HepG2 (cell line): Measurements from ENCODE around the gene TRPT1. TPM values are rescaled to one million over a fixed set of nuclear protein-coding genes. Genes with fewer than 3 reads are reported as not detected.

ENCODE experiments used
- BHLHE40 ChIP-seq: IDR thresholded peaks from 2 replicates; pipeline ENCODE4 v1.6.1; 2011; ENCODE audit warnings: low read length, improper control_type of control experiment
- CAMTA2 ChIP-seq: sonication (generic); formaldehyde crosslinking; IDR thresholded peaks from 2 replicates; pipeline ENCODE4 v1.4.0; 2020; ENCODE audit warnings: mild to moderate bottlenecking, missing genetic modification reagents, borderline replicate concordance
- FOSL2 ChIP-seq: sonication (generic); formaldehyde crosslinking; IDR thresholded peaks from 2 replicates; pipeline ENCODE4 v1.4.0; 2020; ENCODE audit warnings: missing genetic modification reagents
- FOXC1 ChIP-seq: sonication (generic); formaldehyde crosslinking; IDR thresholded peaks from 2 replicates; pipeline ENCODE4 v1.8.0; 2022; ENCODE audit warnings: mild to moderate bottlenecking, missing genetic modification reagents, borderline replicate concordance
- FOXM1 ChIP-seq: sonication (generic); formaldehyde crosslinking; IDR thresholded peaks from 2 replicates; pipeline ENCODE4 v1.5.0; 2020; ENCODE audit warnings: missing genetic modification reagents
- HOXA3 ChIP-seq: sonication (generic); formaldehyde crosslinking; IDR thresholded peaks from 2 replicates; pipeline ENCODE4 v1.5.0; 2020; ENCODE audit warnings: missing genetic modification reagents
- KAT2B ChIP-seq: fragments of 150-350 bp; IDR thresholded peaks from 2 replicates; pipeline ENCODE4 v1.6.1; 2014; ENCODE audit warnings: low read depth, low read length, borderline replicate concordance
- MAF1 ChIP-seq: sonication (generic); formaldehyde crosslinking; IDR thresholded peaks from 2 replicates; pipeline ENCODE4 v1.5.0; 2020; ENCODE audit warnings: missing genetic modification reagents, borderline replicate concordance
- NR2F1 ChIP-seq, 2 experiments: fragments of 450-650 bp in 1 of 2; formaldehyde crosslinking in 1 of 2; IDR thresholded peaks; 2 replicates each; pipeline versions ENCODE4 v1.5.0 to v1.6.1; 2016 to 2020; ENCODE audit warnings: mild to moderate bottlenecking in 1 of 2, missing compliant biosample characterization in 1 of 2, missing genetic modification reagents in 1 of 2, moderate library complexity in 1 of 2
- SALL1 ChIP-seq: sonication (generic); formaldehyde crosslinking; IDR thresholded peaks from 2 replicates; pipeline ENCODE4 v1.8.0; 2022; ENCODE audit warnings: mild to moderate bottlenecking, missing genetic modification reagents
- SAP130 ChIP-seq: IDR thresholded peaks from 2 replicates; pipeline ENCODE4 v1.6.1; 2016; ENCODE audit warnings: low read depth
- SIN3A ChIP-seq: IDR thresholded peaks from 2 replicates; pipeline ENCODE4 v1.6.1; 2011; ENCODE audit warnings: low read depth, mild to moderate bottlenecking, control low read depth, low read length, borderline replicate concordance
- SMARCE1 ChIP-seq: fragments of 450-650 bp; IDR thresholded peaks from 2 replicates; pipeline ENCODE4 v1.6.1; 2017; ENCODE audit warnings: borderline replicate concordance
- SP2 ChIP-seq: sonication (generic); formaldehyde crosslinking; IDR thresholded peaks from 2 replicates; pipeline ENCODE4 v1.5.1; 2020; ENCODE audit warnings: mild to moderate bottlenecking, missing genetic modification reagents
- SPEN ChIP-seq: sonication (generic); formaldehyde crosslinking; IDR thresholded peaks from 2 replicates; pipeline ENCODE4 v1.5.1; 2020; ENCODE audit warnings: low read depth, mild to moderate bottlenecking, missing genetic modification reagents
- TFDP1 ChIP-seq: IDR thresholded peaks from 2 replicates; pipeline ENCODE4 v1.6.1; 2016; ENCODE audit warnings: missing compliant biosample characterization, missing genetic modification reagents, borderline replicate concordance
- TRAFD1 ChIP-seq: sonication (generic); formaldehyde crosslinking; IDR thresholded peaks from 2 replicates; pipeline ENCODE4 v1.5.1; 2020; ENCODE audit warnings: missing genetic modification reagents, mild to moderate bottlenecking, borderline replicate concordance
- ZFP82 ChIP-seq: sonication (generic); formaldehyde crosslinking; IDR thresholded peaks from 2 replicates; pipeline ENCODE4 v1.5.1; 2020; ENCODE audit warnings: mild to moderate bottlenecking, missing genetic modification reagents, borderline replicate concordance
- ZMYM4 ChIP-seq: sonication (generic); formaldehyde crosslinking; IDR thresholded peaks from 2 replicates; pipeline ENCODE4 v1.8.1; 2023; ENCODE audit warnings: mild to moderate bottlenecking, missing genetic modification reagents
- ZNF256 ChIP-seq: sonication (generic); formaldehyde crosslinking; conservative IDR thresholded peaks from 2 replicates; pipeline ENCODE4 v1.4.0; 2020; ENCODE audit warnings: missing genetic modification reagents
- ZNF549 ChIP-seq: sonication (generic); formaldehyde crosslinking; IDR thresholded peaks from 2 replicates; pipeline ENCODE4 v1.5.0; 2020; ENCODE audit warnings: missing genetic modification reagents
- ZNF670 ChIP-seq: sonication (generic); formaldehyde crosslinking; IDR thresholded peaks from 2 replicates; pipeline ENCODE4 v1.8.0; 2022; ENCODE audit warnings: mild to moderate bottlenecking, missing genetic modification reagents, borderline replicate concordance
- ZNF788 ChIP-seq: sonication (generic); formaldehyde crosslinking; IDR thresholded peaks from 2 replicates; pipeline ENCODE4 v1.5.0; 2020; ENCODE audit warnings: mild to moderate bottlenecking, missing genetic modification reagents, borderline replicate concordance
- ZNF841 ChIP-seq: sonication (generic); formaldehyde crosslinking; IDR thresholded peaks from 2 replicates; pipeline ENCODE4 v1.8.1; 2023; ENCODE audit warnings: missing genetic modification reagents, borderline replicate concordance
- polyA plus RNA-seq, 8 experiments: library from polyadenylated mRNA; depleted of rRNA in 3 of 8; stranded (reverse) in 7 of 8; unstranded in 1 of 8; fragments of >200 nt; fragmentation: Illumina TruSeq in 4 of 8; extraction: Trizol in 4 of 8; gene quantifications; 2 replicates each; pipeline versions ENCODE4 v1.2.1 to v1.2.3, GENCODE V29; 2011 to 2016; ENCODE audit warnings: low read depth in 4 of 8, missing spikeins in 1 of 8, mixed read lengths in 1 of 8; ENCODE audit not compliant: insufficient read depth in 1 of 8
- total RNA-seq, 5 experiments: library from RNA; depleted of rRNA; stranded (reverse); fragments of >200 nt; fragmentation: Illumina TruSeq; extraction: Trizol; gene quantifications; 2 replicates each; pipeline ENCODE4 v1.2.3, GENCODE V29; 2016; ENCODE audit warnings: low read depth in 1 of 5
- TF ChIP-seq, protein P1 (sequence below): sonication (generic); formaldehyde crosslinking; IDR thresholded peaks from 2 replicates; pipeline ENCODE4 v1.4.0; 2020; ENCODE audit warnings: missing genetic modification reagents, borderline replicate concordance
- TF ChIP-seq, protein P2 (sequence below): sonication (generic); formaldehyde crosslinking; IDR thresholded peaks from 2 replicates; pipeline ENCODE4 v1.8.1; 2023; ENCODE audit warnings: mild to moderate bottlenecking, inconsistent platforms, moderate library complexity, missing genetic modification reagents, borderline replicate concordance

TRPT1 gene
- total and polyA plus RNA-seq, 2 of the 13 experiments (the other 11 are each of a cell fraction or from before 2014, with no cell fraction given) = 24.8 to 40.7 TPM

- TF ChIP-seq KAT2B (no peak), ZNF549 (CRISPR knock-in tag) (no peak), SPEN (peak; percentile 87), SAP130 (CRISPR knock-in tag) (peak; percentile 92), NR2F1 (CRISPR knock-in tag; IDR thresholded peaks at IDR 0.05) (peak in 1 of 2 experiments; percentile 35; a peak in 1 of 4 replicates), FOSL2 (CRISPR knock-in tag) (peak; percentile 45), TFDP1 (CRISPR knock-in tag) (peak; percentile 89), ZNF670 (CRISPR knock-in tag) (peak; percentile 93; the same call in 1 of the 2 replicates), SP2 (no peak), ZMYM4 (CRISPR knock-in tag) (no peak; the same call in 1 of the 2 replicates), BHLHE40 (peak; percentile 68), ZNF841 (CRISPR knock-in tag) (peak; percentile 90; the same call in 1 of the 2 replicates), ZNF256 (CRISPR knock-in tag) (0 out of 2 replicates have a peak, but pooled peaks have one; percentile 22), SIN3A (0 out of 2 replicates have a peak, but pooled peaks have one; percentile 16), SMARCE1 (no peak), HOXA3 (CRISPR knock-in tag) (peak; percentile 78), FOXC1 (CRISPR knock-in tag) (peak; percentile 95; the same call in 1 of the 2 replicates), SALL1 (CRISPR knock-in tag) (peak; percentile 91), FOXM1 (CRISPR knock-in tag) (no peak), ZNF788 (CRISPR knock-in tag) (peak; percentile 97), TRAFD1 (CRISPR knock-in tag) (no peak), MAF1 (CRISPR knock-in tag) (no peak), CAMTA2 (peak; percentile 90; the same call in 1 of the 2 replicates), ZFP82 (CRISPR knock-in tag) (peak; percentile 98)
- TF ChIP-seq, protein P1, sequence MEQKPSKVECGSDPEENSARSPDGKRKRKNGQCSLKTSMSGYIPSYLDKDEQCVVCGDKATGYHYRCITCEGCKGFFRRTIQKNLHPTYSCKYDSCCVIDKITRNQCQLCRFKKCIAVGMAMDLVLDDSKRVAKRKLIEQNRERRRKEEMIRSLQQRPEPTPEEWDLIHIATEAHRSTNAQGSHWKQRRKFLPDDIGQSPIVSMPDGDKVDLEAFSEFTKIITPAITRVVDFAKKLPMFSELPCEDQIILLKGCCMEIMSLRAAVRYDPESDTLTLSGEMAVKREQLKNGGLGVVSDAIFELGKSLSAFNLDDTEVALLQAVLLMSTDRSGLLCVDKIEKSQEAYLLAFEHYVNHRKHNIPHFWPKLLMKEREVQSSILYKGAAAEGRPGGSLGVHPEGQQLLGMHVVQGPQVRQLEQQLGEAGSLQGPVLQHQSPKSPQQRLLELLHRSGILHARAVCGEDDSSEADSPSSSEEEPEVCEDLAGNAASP (CRISPR knock-in tag) = no peak; the same call in 1 of the 2 replicates
- TF ChIP-seq, protein P2, sequence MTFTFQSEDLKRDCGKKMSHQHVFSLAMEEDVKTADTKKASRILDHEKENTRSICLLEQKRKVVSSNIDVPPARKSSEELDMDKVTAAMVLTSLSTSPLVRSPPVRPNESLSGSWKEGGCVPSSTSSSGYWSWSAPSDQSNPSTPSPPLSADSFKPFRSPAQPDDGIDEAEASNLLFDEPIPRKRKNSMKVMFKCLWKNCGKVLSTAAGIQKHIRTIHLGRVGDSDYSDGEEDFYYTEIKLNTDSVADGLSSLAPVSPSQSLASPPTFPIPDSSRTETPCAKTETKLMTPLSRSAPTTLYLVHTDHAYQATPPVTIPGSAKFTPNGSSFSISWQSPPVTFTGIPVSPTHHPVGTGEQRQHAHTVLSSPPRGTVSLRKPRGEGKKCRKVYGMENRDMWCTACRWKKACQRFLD (CRISPR knock-in tag) = peak; percentile 35; the same call in 1 of the 2 replicates
Observed at GRCh38 chr11:64185175-64185692, 40.8 kb downstream of the TRPT1 start (continued).
